Adrenal gland (tissue), 5 donors: ENCODE results near the gene KIF16B.

Experiments
- POLR2A ChIP-seq, 2 donors: fragments of 450-650 bp; IDR thresholded peaks; one replicate each; pipeline ENCODE4 v1.6.1; 2017; ENCODE audit warnings: antibody characterized with exemption in 2 of 2, mild to moderate bottlenecking in 2 of 2, moderate library complexity in 1 of 2
- TF ChIP-seq, protein P1 (sequence below), 6 experiments: fragments of 450-650 bp in 4 of 6; fragments of 200-600 bp in 2 of 6; sonication (generic) in 1 of 6; IDR thresholded peaks; 1 replicate in 5 of 6; 2 replicates in 1 of 6; pipeline versions ENCODE4 v1.5.1 to v1.8.0; 2016 to 2021; ENCODE audit warnings: antibody characterized with exemption in 6 of 6, mild to moderate bottlenecking in 2 of 6, moderate library complexity in 1 of 6
- donor health status: DM: no; HTN: no; CAD: no.

DNA sequence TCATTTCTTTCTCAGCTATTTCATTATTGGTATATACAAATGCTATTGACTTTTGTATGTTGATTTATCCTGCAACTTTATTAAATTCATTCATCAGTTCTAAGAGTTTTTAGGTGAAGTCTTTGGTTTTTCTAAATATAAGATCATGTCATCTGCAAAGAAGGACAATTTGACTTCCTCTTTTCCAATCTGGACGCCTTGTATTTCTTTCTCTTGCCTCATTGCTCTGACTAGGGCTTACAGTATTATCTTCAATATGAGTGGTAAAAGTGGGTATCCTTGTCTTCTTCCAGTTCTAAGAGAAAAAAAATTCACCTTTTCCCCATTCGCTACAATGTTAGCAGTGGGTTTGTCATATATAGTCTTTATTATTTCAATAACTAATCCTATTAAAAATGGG lies 38.0 kb downstream of the KIF16B start:
- TF ChIP-seq, protein P1, sequence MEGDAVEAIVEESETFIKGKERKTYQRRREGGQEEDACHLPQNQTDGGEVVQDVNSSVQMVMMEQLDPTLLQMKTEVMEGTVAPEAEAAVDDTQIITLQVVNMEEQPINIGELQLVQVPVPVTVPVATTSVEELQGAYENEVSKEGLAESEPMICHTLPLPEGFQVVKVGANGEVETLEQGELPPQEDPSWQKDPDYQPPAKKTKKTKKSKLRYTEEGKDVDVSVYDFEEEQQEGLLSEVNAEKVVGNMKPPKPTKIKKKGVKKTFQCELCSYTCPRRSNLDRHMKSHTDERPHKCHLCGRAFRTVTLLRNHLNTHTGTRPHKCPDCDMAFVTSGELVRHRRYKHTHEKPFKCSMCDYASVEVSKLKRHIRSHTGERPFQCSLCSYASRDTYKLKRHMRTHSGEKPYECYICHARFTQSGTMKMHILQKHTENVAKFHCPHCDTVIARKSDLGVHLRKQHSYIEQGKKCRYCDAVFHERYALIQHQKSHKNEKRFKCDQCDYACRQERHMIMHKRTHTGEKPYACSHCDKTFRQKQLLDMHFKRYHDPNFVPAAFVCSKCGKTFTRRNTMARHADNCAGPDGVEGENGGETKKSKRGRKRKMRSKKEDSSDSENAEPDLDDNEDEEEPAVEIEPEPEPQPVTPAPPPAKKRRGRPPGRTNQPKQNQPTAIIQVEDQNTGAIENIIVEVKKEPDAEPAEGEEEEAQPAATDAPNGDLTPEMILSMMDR (IDR thresholded peaks at IDR 0.05) = no peak
- TF ChIP-seq POLR2A (IDR thresholded peaks at IDR 0.05) = no peak
